ENCODE data around the gene ADCY5. TPM values are rescaled to one million over a fixed set of nuclear protein-coding genes. Genes with fewer than 3 reads are reported as not detected.

ADCY5 gene
- polyA plus RNA-seq, 4 donors = 0.67 to 6.9 (median 5.0) TPM

DNA sequence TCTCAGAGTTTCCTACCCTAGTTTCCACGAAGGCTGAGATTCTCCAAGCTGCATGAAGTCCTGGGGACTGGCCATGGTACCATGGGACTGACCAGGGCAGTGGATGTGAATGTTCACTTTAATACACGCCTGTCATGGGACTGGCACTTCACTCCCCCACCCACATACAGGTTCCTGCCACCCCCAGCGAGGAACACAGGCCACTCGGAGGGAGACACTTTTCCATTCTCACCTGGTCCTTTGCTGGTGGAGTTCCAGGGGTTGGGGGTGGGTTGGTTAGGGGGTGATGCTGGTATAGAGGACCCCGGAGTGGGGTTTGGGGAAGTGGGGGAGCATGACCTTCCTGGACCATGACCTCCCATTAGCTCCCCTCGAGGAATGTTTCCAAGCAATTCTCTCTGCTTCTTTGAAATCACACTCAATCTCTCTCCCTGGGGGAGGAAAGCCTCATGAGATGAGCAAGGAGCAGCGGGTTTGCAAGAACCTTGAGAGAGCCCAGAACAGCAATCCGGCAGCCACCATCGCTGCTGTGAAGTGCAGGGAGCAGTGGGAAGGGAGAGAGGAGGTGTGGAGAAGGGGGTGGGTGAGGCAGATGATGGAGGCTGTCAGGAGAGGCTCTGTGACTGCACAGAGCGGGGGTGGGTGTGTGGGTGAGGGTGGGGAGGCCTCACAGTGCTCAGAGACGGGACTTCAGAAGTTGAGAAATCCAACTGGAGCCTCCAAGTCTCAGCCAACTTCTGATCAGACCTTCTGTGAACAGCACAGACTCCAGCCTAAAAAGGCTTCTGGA is 69.7 kb downstream of the ADCY5 start:
- Histone ChIP-seq H3K4me1 (ENCODE audit: control insufficient read depth in 3 of 3, insufficient read depth in 2 of 3, low read depth in 1 of 3, low read length in 2 of 3) (peaks cover 0 to 8% (median 0%) of the 10 kb centered on the region in 3 donors), H3K27ac (ENCODE audit: low read depth in 1 of 3, low read length in 2 of 3) (no peak overlapping the region), H3K36me3 (ENCODE audit: control insufficient read depth in 3 of 3, insufficient read depth in 2 of 3, low read depth in 1 of 3, low read length in 3 of 3) (peaks cover 0 to 5% (median 0%) of the 10 kb centered on the region in 3 donors), H3K27me3 (ENCODE audit: control insufficient read depth in 3 of 3, insufficient read depth in 3 of 3, low read length in 3 of 3) (no peaks in the 10 kb centered on the region), H3K9me3 (ENCODE audit: control insufficient read depth in 2 of 2, insufficient read depth in 1 of 2, low read depth in 1 of 2, low read length in 1 of 2) (no peaks in the 10 kb centered on the region), H3K4me3 (ENCODE audit: low read depth in 1 of 3, low read length in 3 of 3) (no peak overlapping the region)
- FAIRE-seq (no peak), DNase-seq (no peak)
- WGBS, 3 donors = 77 to 83% (median 80%) methylated on average over 11 of the region's 11 CpGs

DNA sequence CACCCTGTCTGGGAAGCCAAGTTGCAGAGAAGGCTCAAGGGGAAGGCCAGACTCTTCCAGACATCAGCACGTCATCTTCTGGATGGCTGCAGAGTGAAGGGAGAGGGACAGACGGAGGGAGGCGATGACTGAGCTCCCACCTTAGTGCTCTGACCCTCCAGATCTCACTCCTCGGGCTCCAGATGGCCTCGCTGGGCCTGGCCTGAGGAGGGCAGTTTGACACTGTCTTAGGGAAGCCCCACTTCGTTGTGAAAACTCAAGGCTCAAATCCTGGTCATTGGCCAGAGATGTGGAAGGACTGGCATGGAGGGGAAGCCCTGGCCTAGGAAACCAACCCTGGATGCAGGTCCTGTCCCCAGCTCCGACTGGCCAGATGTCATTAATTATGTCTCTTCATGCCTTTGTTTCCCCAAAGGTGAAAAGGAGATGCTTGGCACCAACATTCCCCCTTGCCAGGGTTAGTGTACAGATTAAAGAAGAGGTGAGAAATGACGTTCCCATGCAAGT is 70.4 kb downstream of the ADCY5 start:
- 75 to 83% (median 81%) methylated on average over 8 of the region's 8 CpGs for WGBS, 3 donors
- no peak overlapping the region for H3K27ac ChIP-seq (ENCODE audit: low read depth in 1 of 3, low read length in 2 of 3)

DNA sequence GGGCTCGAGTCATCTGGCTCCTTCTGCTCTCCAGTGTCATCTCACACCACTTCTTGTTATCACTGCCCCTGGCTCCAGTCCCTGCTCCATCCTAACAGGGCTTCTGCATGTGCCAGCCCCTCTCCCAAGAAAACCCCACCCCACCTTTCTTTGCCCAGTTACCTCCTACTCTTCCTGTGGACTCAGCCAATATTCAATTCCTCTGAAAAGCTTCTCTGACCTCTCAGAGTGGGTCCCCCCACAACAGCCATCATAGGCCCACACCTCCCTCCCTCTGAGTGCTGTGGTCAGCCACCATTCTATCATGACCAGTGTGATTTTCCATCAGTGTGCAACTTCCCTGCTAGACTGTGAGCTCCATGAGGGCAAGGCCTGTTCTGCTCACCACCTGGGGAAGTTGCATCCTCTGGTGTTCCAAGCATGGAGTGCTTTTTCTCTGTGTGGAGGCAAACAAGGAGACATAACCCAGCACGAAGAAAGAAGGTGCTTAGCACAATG is 71.6 kb downstream of the ADCY5 start:
- Histone ChIP-seq H3K4me3 (ENCODE audit: low read depth in 1 of 3, low read length in 3 of 3) (no peak overlapping the region), H3K36me3 (ENCODE audit: control insufficient read depth in 3 of 3, insufficient read depth in 2 of 3, low read depth in 1 of 3, low read length in 3 of 3) (peaks cover 0 to 2% (median 0%) of the 10 kb centered on the region in 3 donors), H3K9me3 (ENCODE audit: control insufficient read depth in 2 of 2, insufficient read depth in 1 of 2, low read depth in 1 of 2, low read length in 1 of 2) (no peaks in the 10 kb centered on the region), H3K4me1 (ENCODE audit: control insufficient read depth in 3 of 3, insufficient read depth in 2 of 3, low read depth in 1 of 3, low read length in 2 of 3) (peaks cover 0 to 4% (median 0%) of the 10 kb centered on the region in 3 donors), H3K27ac (ENCODE audit: low read depth in 1 of 3, low read length in 2 of 3) (no peak overlapping the region), H3K27me3 (ENCODE audit: control insufficient read depth in 3 of 3, insufficient read depth in 3 of 3, low read length in 3 of 3) (no peaks in the 10 kb centered on the region)
- whole genome bisulfite sequencing, 3 donors = 58 to 75% (median 66%) methylated on average over 2 of the region's 2 CpGs
- DNase-seq (no peak), FAIRE-seq (no peak)

More for the DNA sequence above, 70.4 kb downstream of the ADCY5 start:
- Histone ChIP-seq H3K27me3 (ENCODE audit: control insufficient read depth in 3 of 3, insufficient read depth in 3 of 3, low read length in 3 of 3) (no peaks in the 10 kb centered on the region), H3K4me3 (ENCODE audit: low read depth in 1 of 3, low read length in 3 of 3) (no peak overlapping the region), H3K36me3 (ENCODE audit: control insufficient read depth in 3 of 3, insufficient read depth in 2 of 3, low read depth in 1 of 3, low read length in 3 of 3) (peaks cover 0 to 5% (median 0%) of the 10 kb centered on the region in 3 donors), H3K9me3 (ENCODE audit: control insufficient read depth in 2 of 2, insufficient read depth in 1 of 2, low read depth in 1 of 2, low read length in 1 of 2) (no peaks in the 10 kb centered on the region), H3K4me1 (ENCODE audit: control insufficient read depth in 3 of 3, insufficient read depth in 2 of 3, low read depth in 1 of 3, low read length in 2 of 3) (peaks cover 0 to 4% (median 0%) of the 10 kb centered on the region in 3 donors)
- DNase-seq = no peak
- no peak for FAIRE-seq

DNA sequence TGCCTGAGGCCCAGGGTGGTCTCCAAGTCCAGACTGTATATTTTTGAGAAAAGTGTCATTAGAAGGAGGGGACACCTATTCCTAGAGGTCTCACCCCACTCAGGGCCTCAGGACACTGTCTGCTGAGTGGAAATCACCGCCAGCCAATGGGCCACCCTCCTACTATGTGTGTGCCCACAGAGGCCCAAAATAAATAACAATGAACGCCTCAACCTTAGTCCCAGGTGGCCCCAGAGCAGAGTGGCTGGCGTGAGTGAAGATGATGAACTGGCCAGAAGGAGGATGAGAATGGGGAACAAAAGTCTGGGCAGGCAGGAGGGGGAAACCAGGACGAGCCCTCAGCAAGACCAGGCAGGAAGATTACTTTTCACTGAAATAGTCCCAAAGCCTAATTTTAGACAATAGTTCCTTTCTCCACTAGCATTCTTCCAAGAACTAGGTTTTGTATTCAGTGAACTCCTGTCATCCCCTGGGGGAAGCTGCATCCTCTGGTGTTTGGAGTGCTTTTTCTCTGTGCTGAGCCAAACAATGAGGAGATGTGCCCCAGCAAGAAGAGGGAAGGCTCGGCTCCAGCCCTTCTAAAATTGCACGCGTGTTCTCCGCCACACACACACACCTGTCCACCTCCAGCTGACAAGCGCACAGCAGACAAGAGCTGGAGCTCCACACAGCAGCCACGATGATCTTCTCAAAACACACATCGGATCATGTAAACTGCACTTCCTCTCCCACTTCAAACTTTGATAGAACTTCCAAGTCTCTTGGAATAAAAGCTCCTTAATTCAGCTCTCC is 72.2 kb downstream of the ADCY5 start:
- Histone ChIP-seq H3K36me3 (ENCODE audit: control insufficient read depth in 3 of 3, insufficient read depth in 2 of 3, low read depth in 1 of 3, low read length in 3 of 3) (peaks cover 0 to 2% (median 0%) of the 10 kb centered on the region in 3 donors), H3K4me3 (ENCODE audit: low read depth in 1 of 3, low read length in 3 of 3) (no peak overlapping the region), H3K4me1 (ENCODE audit: control insufficient read depth in 3 of 3, insufficient read depth in 2 of 3, low read depth in 1 of 3, low read length in 2 of 3) (peaks cover 0 to 4% (median 0%) of the 10 kb centered on the region in 3 donors), H3K27ac (ENCODE audit: low read depth in 1 of 3, low read length in 2 of 3) (no peak overlapping the region), H3K9me3 (ENCODE audit: control insufficient read depth in 2 of 2, insufficient read depth in 1 of 2, low read depth in 1 of 2, low read length in 1 of 2) (no peaks in the 10 kb centered on the region), H3K27me3 (ENCODE audit: control insufficient read depth in 3 of 3, insufficient read depth in 3 of 3, low read length in 3 of 3) (no peaks in the 10 kb centered on the region)
- DNase-seq (no peak), FAIRE-seq (no peak)
- WGBS, 3 donors = 59 to 74% (median 72%) methylated on average over 11 of the region's 11 CpGs

DNA sequence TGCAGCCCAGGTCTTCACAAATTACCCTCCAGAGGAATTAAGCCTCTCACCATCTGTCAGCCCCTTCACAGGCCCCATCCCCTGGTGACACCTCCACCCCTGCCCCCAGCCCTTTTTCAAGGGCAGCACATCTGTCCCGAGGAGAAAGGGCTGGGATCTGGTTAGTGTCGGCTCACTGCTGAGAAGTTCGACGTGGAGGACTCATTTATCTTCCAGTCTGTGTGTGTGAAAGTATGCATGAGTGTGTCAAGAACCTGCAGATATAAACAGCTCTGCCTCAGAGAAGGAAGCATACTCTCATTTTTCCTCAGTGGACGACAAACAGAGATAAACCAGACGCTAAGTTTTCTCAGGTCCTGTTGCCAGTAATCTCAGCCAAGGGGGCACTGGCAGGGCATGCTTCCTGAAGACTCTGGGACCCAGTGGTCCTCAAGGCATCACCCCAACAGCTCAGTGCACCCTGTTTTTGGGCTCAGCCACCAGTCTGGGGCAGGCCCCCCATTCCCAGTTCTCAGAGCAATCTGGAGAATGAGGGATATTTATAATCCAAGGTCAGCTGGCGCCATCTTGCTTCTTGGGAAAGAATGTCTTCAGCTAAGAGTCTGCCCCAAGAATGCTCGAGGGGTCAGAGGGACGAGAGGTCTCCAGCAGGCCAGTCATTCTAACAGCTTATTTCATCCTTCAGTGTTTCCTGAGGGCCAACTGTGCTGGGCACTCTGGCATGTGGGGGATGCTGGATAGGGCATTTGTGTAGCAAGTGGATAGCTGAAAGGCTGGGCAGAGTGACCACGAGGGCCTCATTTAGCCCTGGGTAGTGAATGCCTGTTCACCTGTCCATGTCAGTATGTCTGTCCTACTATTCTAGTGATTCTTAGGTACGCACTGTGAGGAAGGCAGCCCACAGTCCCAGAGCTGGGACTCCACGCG is 73.6 kb downstream of the ADCY5 start:
- Histone ChIP-seq H3K27me3 (ENCODE audit: control insufficient read depth in 3 of 3, insufficient read depth in 3 of 3, low read length in 3 of 3) (no peaks in the 10 kb centered on the region), H3K9me3 (ENCODE audit: control insufficient read depth in 2 of 2, insufficient read depth in 1 of 2, low read depth in 1 of 2, low read length in 1 of 2) (no peaks in the 10 kb centered on the region), H3K4me1 (ENCODE audit: control insufficient read depth in 3 of 3, insufficient read depth in 2 of 3, low read depth in 1 of 3, low read length in 2 of 3) (peaks cover 0 to 4% (median 0%) of the 10 kb centered on the region in 3 donors), H3K4me3 (ENCODE audit: low read depth in 1 of 3, low read length in 3 of 3) (no peak overlapping the region), H3K36me3 (ENCODE audit: control insufficient read depth in 3 of 3, insufficient read depth in 2 of 3, low read depth in 1 of 3, low read length in 3 of 3) (peaks cover 0 to 2% (median 0%) of the 10 kb centered on the region in 3 donors), H3K27ac (ENCODE audit: low read depth in 1 of 3, low read length in 2 of 3) (no peak overlapping the region)
- WGBS, 3 donors = 79 to 82% (median 79%) methylated on average over 13 of the region's 13 CpGs
- DNase-seq (no peak), FAIRE-seq (no peak)

DNA sequence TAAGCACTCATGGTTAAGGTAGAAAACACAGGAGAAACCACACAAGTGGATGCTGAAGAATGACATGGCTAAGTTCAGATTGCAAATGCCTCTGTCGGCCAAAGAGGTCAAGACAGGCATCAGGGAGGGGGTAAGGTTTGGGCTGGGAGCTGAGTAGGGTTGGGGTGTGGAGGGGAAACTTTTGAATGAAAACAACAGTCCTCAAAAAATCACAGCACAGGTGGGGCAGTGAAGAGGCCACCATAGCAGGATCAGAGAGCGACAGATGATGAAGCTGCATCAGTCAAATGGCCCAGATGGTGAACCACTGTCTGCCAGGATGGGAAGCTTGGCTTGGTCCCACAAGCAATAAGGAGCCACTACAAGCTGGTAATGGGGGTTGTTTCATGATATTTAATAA is 74.9 kb downstream of the ADCY5 start:
- Histone ChIP-seq H3K4me1 (ENCODE audit: control insufficient read depth in 3 of 3, insufficient read depth in 2 of 3, low read depth in 1 of 3, low read length in 2 of 3) (peaks cover 0 to 4% (median 0%) of the 10 kb centered on the region in 3 donors), H3K27ac (ENCODE audit: low read depth in 1 of 3, low read length in 2 of 3) (no peak overlapping the region), H3K36me3 (ENCODE audit: control insufficient read depth in 3 of 3, insufficient read depth in 2 of 3, low read depth in 1 of 3, low read length in 3 of 3) (peaks cover 0 to 2% (median 0%) of the 10 kb centered on the region in 3 donors), H3K27me3 (ENCODE audit: control insufficient read depth in 3 of 3, insufficient read depth in 3 of 3, low read length in 3 of 3) (no peaks in the 10 kb centered on the region), H3K9me3 (ENCODE audit: control insufficient read depth in 2 of 2, insufficient read depth in 1 of 2, low read depth in 1 of 2, low read length in 1 of 2) (peaks cover 0 to 6% of the 10 kb centered on the region in 2 donors), H3K4me3 (ENCODE audit: low read depth in 1 of 3, low read length in 3 of 3) (no peak overlapping the region)
- no peak for DNase-seq
- no peak for FAIRE-seq
- WGBS, 3 donors = 66 to 89% (median 69%) methylated on average over 2 of the region's 2 CpGs

DNA sequence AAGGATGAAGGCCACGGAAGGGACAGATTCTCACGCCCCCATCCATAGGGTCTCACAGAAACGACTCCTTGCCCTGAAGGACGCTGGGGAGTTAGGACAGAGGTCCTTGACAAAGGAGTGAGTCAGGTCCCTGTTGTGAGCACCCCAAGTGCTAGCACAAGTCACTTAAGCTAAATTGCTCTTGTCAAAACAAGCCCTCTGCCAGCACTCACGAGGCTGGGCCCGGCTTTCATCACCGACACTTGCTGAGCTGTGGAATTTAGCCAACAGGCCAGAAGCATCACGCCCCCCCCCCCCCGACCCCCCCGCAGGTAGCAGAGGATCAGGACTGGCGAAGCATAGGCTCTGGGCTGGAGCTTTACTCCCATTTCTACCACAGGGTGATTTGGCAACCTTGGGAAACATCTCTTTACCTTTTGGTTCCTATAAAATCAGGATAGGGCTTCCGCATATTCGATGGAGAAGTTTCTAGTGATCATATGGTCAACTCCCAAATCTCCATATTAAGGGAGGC is 75.4 kb downstream of the ADCY5 start:
- WGBS, 3 donors = 57 to 87% (median 66%) methylated on average over 12 to 13 of the region's 13 CpGs

More for the DNA sequence above, 75.4 kb downstream of the ADCY5 start:
- Histone ChIP-seq H3K27me3 (ENCODE audit: control insufficient read depth in 3 of 3, insufficient read depth in 3 of 3, low read length in 3 of 3) (no peaks in the 10 kb centered on the region), H3K4me1 (ENCODE audit: control insufficient read depth in 3 of 3, insufficient read depth in 2 of 3, low read depth in 1 of 3, low read length in 2 of 3) (peaks cover 0 to 4% (median 0%) of the 10 kb centered on the region in 3 donors), H3K27ac (ENCODE audit: low read depth in 1 of 3, low read length in 2 of 3) (no peak overlapping the region), H3K36me3 (ENCODE audit: control insufficient read depth in 3 of 3, insufficient read depth in 2 of 3, low read depth in 1 of 3, low read length in 3 of 3) (no peaks in the 10 kb centered on the region), H3K4me3 (ENCODE audit: low read depth in 1 of 3, low read length in 3 of 3) (no peak overlapping the region), H3K9me3 (ENCODE audit: control insufficient read depth in 2 of 2, insufficient read depth in 1 of 2, low read depth in 1 of 2, low read length in 1 of 2) (peaks cover 0 to 9% of the 10 kb centered on the region in 2 donors)
- DNase-seq = no peak
- no peak for FAIRE-seq

Data from small intestine (tissue), 7 donors.